ENCODE data around the gene PHLDA3. TPM values are rescaled to one million over a fixed set of nuclear protein-coding genes. Genes with fewer than 3 reads are reported as not detected.

PHLDA3 gene
- total RNA-seq, 4 donors from 2014 or later, result 243 to 301 (median 271) TPM

DNA sequence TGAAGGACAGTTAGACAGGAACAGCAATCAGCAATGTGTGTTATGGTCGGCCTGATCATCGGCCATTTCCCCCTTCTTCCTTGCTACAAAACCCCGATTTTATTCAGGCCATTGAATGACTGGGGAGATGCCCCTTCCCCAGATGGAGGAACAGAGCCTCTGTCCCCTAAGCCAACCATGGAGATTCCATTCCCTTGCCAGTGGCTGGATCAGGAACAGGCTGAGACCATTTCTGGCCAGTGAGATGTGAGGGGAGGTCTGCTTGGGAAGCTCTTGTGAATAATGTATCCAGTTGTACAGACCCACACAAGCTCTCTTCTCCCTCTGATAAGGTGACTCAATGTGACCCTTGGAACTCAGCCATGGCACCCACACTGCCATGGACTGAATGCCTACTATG, 30.2 kb upstream of the PHLDA3 start:
- TF ChIP-seq CTCF (IDR thresholded peaks at IDR 0.05), result no peak
- TF ChIP-seq EP300 (IDR thresholded peaks at IDR 0.05), result no peak
- TF ChIP-seq POLR2A (IDR thresholded peaks at IDR 0.05), result no peak
- WGBS, 2 donors, result 46 to 61% methylated on average over 3 of the region's 3 CpGs
- peaks cover 8 to 98% (median 79%) of the 10 kb centered on the region in 4 donors for H3K4me1 ChIP-seq
- peaks cover 0 to 13% (median 0%) of the 10 kb centered on the region in 3 donors for H3K36me3 ChIP-seq
- H3K9me3 ChIP-seq, result no peaks in the 10 kb centered on the region
- H3K4me3 ChIP-seq, result no peak overlapping the region
- peak overlapping the region; percentile 88 to 98 (median 92) for H3K27ac ChIP-seq
- DNase-seq (ENCODE audit: low spot score in 2 of 2), result no peak
- H3K27me3 ChIP-seq, result no peaks in the 10 kb centered on the region

GRCh38 chr1:201498621-201499020, 29.6 kb upstream of the PHLDA3 start:
- no peak for DNase-seq (ENCODE audit: low spot score in 2 of 2)
- TF ChIP-seq POLR2A (IDR thresholded peaks at IDR 0.05) (no peak), CTCF (IDR thresholded peaks at IDR 0.05) (no peak), EP300 (IDR thresholded peaks at IDR 0.05) (no peak)
- H3K27me3 ChIP-seq, result no peaks in the 10 kb centered on the region
- peaks cover 8 to 98% (median 82%) of the 10 kb centered on the region in 4 donors for H3K4me1 ChIP-seq
- H3K27ac ChIP-seq, result peak overlapping the region; percentile 88 to 98 (median 93)
- H3K4me3 ChIP-seq, result peak overlapping the region in 1 of 4 donors; percentile 3
- H3K36me3 ChIP-seq, result peaks cover 0 to 19% (median 0%) of the 10 kb centered on the region in 3 donors
- WGBS, 2 donors, result 51 to 69% methylated on average over 8 of the region's 8 CpGs
- no peaks in the 10 kb centered on the region for H3K9me3 ChIP-seq

- Histone ChIP-seq H3K4me1 (peaks cover 8 to 98% (median 85%) of the 10 kb centered on the region in 4 donors), H3K36me3 (peaks cover 0 to 25% (median 0%) of the 10 kb centered on the region in 3 donors), H3K9me3 (no peaks in the 10 kb centered on the region), H3K4me3 (no peak overlapping the region), H3K27me3 (no peaks in the 10 kb centered on the region), H3K27ac (peak overlapping the region; percentile 88 to 98 (median 93))
- 65 to 69% methylated on average over 16 of the region's 16 CpGs for WGBS, 2 donors
- no peak for TF ChIP-seq POLR2A (IDR thresholded peaks at IDR 0.05)
- TF ChIP-seq CTCF (IDR thresholded peaks at IDR 0.05), result no peak
- TF ChIP-seq EP300 (IDR thresholded peaks at IDR 0.05), result no peak
- no peak for DNase-seq (ENCODE audit: low spot score in 2 of 2)
Measured at GRCh38 chr1:201497935-201498509, 29.0 kb upstream of the PHLDA3 start.

GRCh38 chr1:201496296-201496690, 27.3 kb upstream of the PHLDA3 start:
- Histone ChIP-seq H3K36me3 (peaks cover 0 to 32% (median 0%) of the 10 kb centered on the region in 3 donors), H3K4me1 (peaks cover 8 to 98% (median 86%) of the 10 kb centered on the region in 4 donors), H3K27me3 (no peaks in the 10 kb centered on the region), H3K27ac (peak overlapping the region; percentile 88 to 98 (median 93)), H3K9me3 (no peaks in the 10 kb centered on the region), H3K4me3 (peak overlapping the region in 3 of 4 donors; percentile 5 to 13 (median 5))
- no peak for TF ChIP-seq CTCF (IDR thresholded peaks at IDR 0.05)
- peak in 1 of 2 donors; percentile 4 for TF ChIP-seq POLR2A (IDR thresholded peaks at IDR 0.05)
- no peak for TF ChIP-seq EP300 (IDR thresholded peaks at IDR 0.05)
- WGBS, 2 donors, result 20% methylated on average over 8 of the region's 8 CpGs
- DNase-seq (ENCODE audit: low spot score in 2 of 2), result no peak

- H3K4me1 ChIP-seq, result peaks cover 7 to 98% (median 86%) of the 10 kb centered on the region in 4 donors
- H3K27me3 ChIP-seq, result no peaks in the 10 kb centered on the region
- H3K9me3 ChIP-seq, result no peaks in the 10 kb centered on the region
- peak overlapping the region in 3 of 4 donors; percentile 5 to 13 (median 5) for H3K4me3 ChIP-seq
- WGBS, 2 donors, result 24 to 29% methylated on average over 11 of the region's 11 CpGs
- H3K36me3 ChIP-seq, result peaks cover 0 to 32% (median 0%) of the 10 kb centered on the region in 3 donors
- TF ChIP-seq POLR2A (IDR thresholded peaks at IDR 0.05) (peak in 1 of 2 donors; percentile 54), CTCF (IDR thresholded peaks at IDR 0.05) (peak in 1 of 5 experiments; percentile 6), EP300 (IDR thresholded peaks at IDR 0.05) (peak; percentile 89 to 98)
- peak overlapping the region; percentile 88 to 98 (median 93) for H3K27ac ChIP-seq
- peak; percentile 65 to 72 for DNase-seq (ENCODE audit: low spot score in 2 of 2)
Measured at GRCh38 chr1:201495551-201496295, 26.7 kb upstream of the PHLDA3 start.

All from tibial nerve (tissue), 4 donors.